ENCODE data around the gene ATMIN.

The ATMIN gene

DNA sequence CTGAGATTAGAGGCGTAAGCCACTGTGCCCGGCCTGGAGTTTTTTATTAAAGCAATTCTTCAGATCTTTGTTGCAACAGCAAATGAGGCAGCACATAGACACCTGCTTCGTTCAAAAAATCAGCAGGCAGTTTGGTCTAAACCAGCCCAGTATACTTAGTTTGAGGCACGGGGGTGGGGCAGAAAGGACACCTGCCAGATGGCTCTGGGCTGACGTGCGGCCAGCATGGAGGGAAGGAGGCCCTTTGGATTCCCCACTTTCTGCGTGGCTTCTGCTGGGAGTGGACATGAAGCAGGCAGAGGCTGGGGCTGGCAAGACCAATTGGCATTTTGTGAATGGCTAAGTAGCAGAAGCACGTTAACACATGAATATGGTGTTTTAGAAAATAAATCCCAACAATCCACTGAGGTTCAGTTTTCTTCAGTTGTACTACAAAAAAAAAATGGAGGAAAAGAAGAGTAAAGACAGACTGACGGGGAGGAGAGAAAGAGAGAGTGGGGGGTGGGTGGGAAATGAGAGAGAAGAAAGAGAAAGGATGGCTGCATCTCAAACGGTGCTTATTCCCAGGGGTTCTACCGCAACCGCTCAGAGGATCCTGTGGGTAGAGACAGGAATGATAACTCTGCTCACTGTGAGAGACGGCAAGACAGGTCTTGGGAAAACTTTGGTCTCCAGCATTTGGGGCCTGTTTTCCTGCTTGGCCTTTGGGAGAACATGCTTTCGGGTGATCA is 25.1 kb downstream of the ATMIN start:
- in situ Hi-C loops (cut with HindIII; ENCODE audit: low pct_ligation_motif_present, low pct_unique_long_range_greater_than_20kb, low sequenced_read_pairs): no loop called here
- DNase-seq: no peak

DNA sequence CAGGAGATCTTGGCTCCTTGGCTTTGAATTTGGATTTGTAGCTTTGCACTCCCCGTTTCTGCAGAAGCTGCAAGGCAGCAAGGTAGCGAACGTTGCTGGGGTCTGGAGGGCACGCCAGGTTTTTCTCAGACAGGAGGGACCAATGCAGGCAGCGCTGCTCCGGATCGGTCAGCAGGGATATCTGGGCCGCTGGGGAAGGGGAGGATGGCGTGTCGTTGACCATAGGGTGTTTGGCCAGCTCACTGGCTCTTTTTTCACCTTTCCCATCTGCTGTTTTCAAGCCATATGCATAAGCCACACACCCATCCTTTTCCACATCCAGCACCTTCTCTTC is 25.6 kb downstream of the ATMIN start:
- no peak for DNase-seq
- in situ Hi-C loops (cut with HindIII; ENCODE audit: low pct_ligation_motif_present, low pct_unique_long_range_greater_than_20kb, low sequenced_read_pairs): no loop called here

DNA sequence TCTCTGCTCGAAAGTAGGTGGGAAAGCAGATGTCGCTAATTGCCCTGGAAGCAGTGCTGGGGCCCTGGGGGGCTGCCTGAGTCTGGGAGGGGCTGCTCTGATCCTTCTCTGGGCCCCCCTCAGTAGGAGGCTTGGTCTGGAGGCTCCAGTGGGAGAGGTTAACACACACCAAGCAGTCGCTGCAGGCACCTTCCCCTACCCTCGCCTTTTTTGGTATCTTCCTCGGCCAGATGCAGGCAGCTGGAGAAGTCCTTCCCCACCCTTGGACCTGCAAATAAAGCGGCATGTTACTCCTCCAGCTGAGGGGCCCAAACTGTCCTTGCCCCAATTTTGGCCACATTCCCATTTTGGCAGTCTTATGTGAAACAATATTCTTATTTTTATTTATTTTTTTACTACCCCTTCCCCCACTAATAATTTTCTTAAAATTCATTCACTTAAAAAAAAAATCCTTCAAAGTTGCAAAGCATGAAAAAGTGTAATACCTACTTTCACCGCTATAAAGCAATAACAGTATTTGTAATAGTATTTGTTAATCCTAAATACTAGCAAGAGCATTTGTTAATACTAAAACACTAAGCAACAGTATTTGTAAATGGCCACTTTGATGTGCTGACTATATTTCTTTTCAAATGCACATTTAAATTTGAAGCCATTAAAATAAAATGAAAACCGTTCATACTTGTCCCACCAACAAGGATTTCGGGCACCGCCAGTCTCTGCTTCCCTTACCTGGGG is 26.4 kb downstream of the ATMIN start:
- DNase-seq: no peak
- in situ Hi-C loops (cut with HindIII; ENCODE audit: low pct_ligation_motif_present, low pct_unique_long_range_greater_than_20kb, low sequenced_read_pairs): no loop called here

DNA sequence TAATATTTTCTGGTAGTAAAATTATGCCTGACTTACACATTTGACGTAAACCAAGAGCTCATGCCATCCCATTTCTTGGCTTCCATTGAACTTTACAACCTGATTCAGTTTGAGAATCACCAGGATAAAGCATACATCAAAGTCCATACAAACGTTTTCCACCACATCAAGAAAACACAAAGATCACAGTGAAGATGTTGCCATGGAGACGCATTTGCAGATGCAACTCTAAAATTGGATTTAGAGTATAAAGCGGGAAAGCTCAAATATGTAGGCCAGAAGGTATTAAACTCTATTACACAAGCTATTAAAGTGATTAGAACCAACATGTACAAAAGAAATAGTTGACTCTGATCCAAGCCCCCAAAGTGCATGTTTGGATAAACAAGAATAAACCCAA is 31.0 kb downstream of the ATMIN start:
- no peak for DNase-seq
- in situ Hi-C loops (cut with HindIII; ENCODE audit: low pct_ligation_motif_present, low pct_unique_long_range_greater_than_20kb, low sequenced_read_pairs): no loop called here

DNA sequence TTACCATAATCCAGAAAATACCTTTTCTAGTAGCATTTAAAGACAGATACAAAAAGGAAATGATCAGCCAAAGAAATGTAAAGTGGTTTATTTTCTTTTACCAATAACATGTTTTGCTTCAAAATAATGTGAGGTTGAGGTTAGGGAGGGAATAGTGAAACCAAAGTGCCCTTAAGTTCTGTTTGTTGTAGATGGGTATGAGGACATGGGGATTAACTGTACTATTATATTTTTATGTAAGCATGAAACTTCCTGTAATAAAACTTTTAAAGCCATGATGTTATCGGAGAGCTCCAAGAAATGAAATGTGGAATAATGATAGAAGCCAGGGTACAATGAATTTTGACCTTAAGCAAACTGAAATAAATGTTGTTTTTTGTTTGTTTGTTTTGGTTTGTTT is 31.5 kb downstream of the ATMIN start:
- in situ Hi-C loops (cut with HindIII; ENCODE audit: low pct_ligation_motif_present, low pct_unique_long_range_greater_than_20kb, low sequenced_read_pairs): no loop called here
- no peak for DNase-seq

DNA sequence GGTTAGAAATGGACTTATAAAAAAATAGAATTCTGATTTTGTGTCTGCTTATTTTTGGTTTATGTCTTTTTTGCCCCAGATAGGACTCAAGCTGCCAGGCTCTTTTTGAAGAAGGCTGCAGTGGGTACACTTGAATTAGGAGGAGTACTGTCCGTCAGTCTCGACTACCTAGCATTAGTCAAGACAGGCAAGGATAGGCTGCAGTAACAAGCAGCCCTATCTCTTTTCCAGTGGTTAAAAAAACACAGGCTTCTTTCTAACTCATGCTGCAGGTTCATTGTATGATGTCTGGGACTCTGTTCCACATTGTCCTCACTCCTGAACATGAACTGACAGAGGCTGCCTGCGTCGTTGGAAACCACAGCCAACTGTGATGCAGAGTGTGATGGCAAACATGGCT is 33.4 kb downstream of the ATMIN start:
- DNase-seq: no peak
- in situ Hi-C loops (cut with HindIII; ENCODE audit: low pct_ligation_motif_present, low pct_unique_long_range_greater_than_20kb, low sequenced_read_pairs): no loop called here

DNA sequence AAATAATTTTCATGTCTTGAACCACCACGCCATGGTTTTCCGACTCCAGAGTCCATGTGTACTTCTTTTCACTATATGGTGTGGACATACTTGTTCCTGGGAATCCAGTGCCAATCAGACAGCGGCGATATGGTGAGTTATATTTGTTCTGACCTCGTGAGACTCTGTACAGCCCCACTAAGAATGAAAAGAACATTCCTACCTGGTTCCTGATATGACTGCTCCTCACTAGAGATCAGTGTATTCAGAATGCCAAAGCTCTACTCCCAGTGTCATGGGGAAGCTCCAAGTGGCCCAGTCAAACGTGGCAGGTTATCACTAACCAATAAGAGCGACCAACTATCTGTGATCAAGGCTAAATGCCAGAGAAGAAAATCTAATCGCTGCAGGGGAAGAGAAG is 35.3 kb downstream of the ATMIN start:
- no peak for DNase-seq
- in situ Hi-C loops (cut with HindIII; ENCODE audit: low pct_ligation_motif_present, low pct_unique_long_range_greater_than_20kb, low sequenced_read_pairs): no loop called here

DNA sequence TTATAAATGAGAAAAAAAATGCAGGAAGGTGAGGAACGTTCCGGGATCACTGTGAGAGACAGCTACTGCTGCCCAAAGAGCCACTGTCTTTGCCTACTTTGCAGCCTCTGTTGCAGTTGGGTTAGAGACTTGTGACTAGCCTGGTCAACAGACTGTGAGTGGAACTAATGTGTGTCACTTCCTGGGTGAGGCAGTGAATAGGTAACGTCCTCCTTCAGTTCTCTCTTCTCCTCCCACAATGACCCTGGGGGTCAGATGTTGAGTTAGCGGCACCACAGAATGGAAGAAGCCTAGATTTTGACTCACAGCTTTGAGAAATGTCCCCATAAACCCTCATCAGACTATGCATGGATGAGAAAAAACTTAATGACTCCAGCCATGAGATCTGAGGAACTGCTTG is 36.2 kb downstream of the ATMIN start:
- in situ Hi-C loops (cut with HindIII; ENCODE audit: low pct_ligation_motif_present, low pct_unique_long_range_greater_than_20kb, low sequenced_read_pairs): no loop called here
- peak; percentile 29 for DNase-seq

DNA sequence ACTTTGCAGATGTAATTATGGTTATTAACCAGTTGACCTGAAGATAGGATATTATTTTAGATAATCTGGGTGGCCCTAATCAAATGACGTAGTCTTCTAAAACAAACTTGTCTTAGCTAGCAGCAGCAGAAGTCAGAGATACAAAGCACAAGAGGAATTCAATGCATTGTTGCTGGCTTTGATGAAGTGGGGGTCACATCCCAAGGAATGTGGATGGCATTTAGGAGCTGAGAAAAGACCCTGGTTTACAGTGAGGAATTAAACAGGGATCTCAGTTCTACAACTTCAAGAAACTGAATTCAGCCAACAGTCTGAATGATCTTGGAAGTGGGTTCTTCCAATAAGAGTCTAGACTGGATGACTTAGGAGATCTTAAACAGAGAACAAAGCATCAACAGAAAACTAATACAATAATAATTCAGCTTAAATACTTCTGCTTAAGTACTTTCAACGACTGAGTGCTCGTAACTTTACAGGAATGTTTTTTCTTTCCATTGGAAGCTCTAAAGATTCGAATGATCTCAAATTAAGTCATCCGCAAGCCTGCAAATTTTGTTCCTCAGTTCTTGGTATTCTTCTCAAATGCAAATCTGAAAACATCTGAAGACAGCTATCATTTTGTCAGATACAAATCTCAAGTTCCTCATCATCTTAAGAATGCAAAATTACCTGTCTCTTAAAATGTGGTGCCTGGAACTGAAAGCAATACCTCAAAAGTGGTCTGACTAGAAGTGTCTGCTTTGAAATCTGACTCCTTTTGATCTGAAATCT is 38.1 kb downstream of the ATMIN start:
- no peak for DNase-seq
- in situ Hi-C loops (cut with HindIII; ENCODE audit: low pct_ligation_motif_present, low pct_unique_long_range_greater_than_20kb, low sequenced_read_pairs): no loop called here

DNA sequence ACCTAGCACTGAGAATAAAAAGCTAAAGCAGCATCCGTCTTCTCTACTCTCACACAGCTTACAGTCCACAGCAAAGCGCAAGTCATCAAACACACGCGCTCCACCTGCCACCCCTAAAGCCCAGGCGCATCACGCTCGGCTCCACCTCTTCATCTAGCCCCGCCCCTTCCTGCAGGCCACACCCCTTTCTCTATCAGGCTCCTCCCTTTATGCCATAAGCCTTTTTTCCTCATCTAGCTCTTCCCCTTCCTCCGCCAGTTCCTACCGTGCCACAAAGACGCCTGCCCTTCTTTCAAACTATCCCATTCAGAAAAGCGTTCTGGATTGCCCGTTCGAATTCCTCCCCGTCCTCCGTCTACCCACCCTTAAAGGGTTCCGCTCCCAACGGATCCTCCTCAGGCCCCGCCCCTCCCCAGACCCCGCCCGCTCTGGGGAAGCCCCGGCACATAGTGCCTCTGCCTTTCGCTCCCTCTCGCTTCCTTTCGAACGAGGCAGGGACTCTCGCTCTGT is 41.0 kb downstream of the ATMIN start:
- in situ Hi-C loops (cut with HindIII; ENCODE audit: low pct_ligation_motif_present, low pct_unique_long_range_greater_than_20kb, low sequenced_read_pairs): no loop called here

DNA sequence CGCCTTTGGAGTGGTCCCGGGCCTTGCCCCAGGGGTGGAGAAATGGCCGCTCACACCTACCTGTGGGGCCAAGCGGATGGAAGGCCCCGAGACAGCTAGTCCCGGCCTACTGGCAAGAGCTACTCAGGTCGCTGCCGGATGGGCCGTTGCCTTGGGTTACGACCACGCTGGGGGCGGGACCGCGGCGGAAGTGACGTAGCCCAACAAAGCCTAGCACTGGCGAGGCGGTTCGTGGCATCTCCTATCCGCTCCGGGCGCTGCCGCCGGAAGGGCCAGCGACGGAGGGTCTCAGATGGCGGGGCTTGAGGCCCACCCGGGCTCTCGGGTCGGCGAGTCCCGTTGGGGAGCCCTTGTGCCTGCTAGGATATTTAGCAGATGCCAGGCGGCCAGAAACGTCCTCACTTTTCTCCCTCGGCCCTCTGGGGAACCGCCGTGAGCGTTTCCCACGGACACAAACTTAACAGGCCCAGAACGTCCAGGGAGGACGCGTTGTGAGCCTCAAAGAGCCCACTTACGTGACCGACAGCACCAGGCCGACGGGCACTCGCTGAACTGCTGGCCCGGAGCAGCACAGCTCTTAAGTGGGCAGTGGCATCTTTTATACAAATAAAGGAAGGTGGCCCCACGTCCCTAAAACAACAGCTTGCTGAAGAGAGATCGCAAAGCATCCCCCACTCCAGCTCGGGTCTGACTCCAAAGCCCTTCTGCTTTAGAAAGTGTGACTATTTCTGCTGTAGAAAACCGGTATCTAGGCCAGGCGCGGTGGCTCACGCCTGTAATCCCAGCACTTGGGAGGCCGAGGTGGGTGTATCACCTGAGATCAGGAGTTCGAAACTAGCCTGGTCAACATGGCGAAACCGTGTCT is 41.7 kb downstream of the ATMIN start, which contains the start of gene C16orf46:
Gene C16orf46, minus strand, starts transcription at position 163 of the 865 bp plus-strand sequence. CDS start 13,283 bp downstream, outside the sequence.
- peak; percentile 98 for DNase-seq
- in situ Hi-C loops (cut with HindIII; ENCODE audit: low pct_ligation_motif_present, low pct_unique_long_range_greater_than_20kb, low sequenced_read_pairs): no loop called here

More for the DNA sequence above, 41.0 kb downstream of the ATMIN start:
- peak; percentile 86 for DNase-seq

DNA sequence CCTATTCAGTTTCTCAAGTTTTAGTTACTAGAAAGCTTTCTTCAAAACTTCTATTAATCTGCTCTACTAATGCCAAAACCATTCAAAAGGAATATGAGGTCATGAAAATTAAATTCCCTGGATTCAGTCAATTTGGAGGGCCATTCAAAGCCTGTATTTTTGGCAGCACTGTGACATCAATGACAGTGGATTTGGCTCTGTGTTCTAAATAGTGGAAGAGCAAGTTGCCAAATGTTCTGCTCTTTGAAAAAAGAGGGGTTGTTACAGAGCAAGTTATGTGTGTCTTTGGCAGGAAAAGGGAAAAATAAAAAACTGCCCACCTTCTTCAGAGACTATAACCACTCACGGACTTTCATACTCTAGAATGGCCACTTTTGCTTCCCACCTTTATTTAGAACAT is 44.6 kb downstream of the ATMIN start:
- no peak for DNase-seq
- in situ Hi-C loops (cut with HindIII; ENCODE audit: low pct_ligation_motif_present, low pct_unique_long_range_greater_than_20kb, low sequenced_read_pairs): no loop called here

DNA sequence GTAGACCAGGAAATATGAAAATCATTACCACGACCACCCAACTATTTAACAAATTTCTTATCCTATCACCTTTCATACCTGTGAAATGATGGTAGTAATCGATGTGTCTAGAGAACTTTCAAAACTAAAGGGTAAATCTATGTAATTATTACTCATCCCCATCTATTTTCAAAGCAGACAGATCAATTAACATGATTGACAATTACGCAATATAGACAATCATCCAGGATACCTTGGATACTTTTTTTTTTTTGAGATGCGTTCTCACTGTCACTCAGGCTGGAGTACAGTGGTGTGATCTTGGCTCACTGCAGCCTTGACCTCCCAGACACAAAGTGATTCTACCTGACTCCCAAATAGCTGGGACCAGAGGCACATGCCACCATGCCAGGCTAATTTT is 45.4 kb downstream of the ATMIN start:
- in situ Hi-C loops (cut with HindIII; ENCODE audit: low pct_ligation_motif_present, low pct_unique_long_range_greater_than_20kb, low sequenced_read_pairs): no loop called here
- no peak for DNase-seq

DNA sequence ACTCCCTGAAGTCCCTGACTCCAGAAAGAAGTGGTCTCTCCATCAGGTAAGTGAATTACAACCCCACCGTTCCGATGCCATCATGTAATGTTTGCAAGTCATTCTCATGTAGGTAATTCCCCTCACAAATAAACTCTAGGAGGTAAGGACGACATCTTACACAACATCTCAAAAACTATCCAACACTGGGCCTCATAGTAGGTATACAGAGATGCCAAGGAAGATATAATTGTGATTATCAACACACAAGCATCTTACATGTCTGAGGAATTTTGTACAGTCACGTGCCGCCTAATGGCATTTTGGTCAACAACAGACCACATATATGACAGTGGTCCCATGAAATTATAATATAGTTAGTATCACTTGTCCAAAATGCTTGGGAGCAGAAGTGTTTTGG is 53.2 kb downstream of the ATMIN start:
- in situ Hi-C loops (cut with HindIII; ENCODE audit: low pct_ligation_motif_present, low pct_unique_long_range_greater_than_20kb, low sequenced_read_pairs): no loop called here

DNA sequence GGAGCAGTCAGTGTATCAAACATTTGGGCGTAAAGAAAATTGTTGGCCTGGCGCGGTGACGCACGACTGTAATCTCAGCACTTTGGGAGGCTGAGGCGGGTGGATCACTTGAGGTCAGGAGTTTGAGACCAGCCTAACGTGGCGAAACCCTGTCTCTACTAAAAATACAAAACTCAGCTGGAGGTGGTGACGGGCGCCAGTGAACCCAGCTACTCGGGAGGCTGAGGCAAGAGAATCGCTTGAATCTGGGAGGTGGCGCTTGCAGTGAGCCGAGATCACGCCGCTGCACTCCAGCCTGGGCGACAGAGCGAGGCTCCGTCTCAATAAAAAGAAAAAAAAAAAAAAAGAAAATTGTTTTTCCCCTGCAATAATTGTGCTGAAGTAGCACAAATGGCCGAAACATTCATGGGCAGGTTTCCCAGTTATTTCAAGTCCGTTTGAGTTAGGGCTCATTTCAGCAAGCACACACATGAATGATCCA is 59.2 kb downstream of the ATMIN start:
- peak; percentile 20 for DNase-seq
- in situ Hi-C loops (cut with HindIII; ENCODE audit: low pct_ligation_motif_present, low pct_unique_long_range_greater_than_20kb, low sequenced_read_pairs): no loop called here

More for the DNA sequence above, 53.2 kb downstream of the ATMIN start:
- DNase-seq: no peak

DNA sequence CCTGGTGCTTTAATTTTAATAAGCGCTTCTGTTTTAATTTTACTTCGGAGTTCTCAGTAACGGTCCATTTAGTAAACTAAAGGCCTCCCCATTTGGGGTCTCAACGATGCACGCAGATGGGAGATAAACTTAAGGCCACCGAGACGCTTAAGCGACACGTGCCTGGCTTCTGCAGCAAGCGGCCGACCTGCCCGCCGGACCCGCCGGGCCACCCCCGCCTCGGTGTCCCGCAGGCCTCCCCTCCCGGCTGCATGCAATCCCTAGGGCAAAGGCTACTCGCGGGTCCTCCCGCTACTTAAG is 60.0 kb downstream of the ATMIN start:
- in situ Hi-C loops (cut with HindIII; ENCODE audit: low pct_ligation_motif_present, low pct_unique_long_range_greater_than_20kb, low sequenced_read_pairs): no loop called here
- no peak for DNase-seq

DNA sequence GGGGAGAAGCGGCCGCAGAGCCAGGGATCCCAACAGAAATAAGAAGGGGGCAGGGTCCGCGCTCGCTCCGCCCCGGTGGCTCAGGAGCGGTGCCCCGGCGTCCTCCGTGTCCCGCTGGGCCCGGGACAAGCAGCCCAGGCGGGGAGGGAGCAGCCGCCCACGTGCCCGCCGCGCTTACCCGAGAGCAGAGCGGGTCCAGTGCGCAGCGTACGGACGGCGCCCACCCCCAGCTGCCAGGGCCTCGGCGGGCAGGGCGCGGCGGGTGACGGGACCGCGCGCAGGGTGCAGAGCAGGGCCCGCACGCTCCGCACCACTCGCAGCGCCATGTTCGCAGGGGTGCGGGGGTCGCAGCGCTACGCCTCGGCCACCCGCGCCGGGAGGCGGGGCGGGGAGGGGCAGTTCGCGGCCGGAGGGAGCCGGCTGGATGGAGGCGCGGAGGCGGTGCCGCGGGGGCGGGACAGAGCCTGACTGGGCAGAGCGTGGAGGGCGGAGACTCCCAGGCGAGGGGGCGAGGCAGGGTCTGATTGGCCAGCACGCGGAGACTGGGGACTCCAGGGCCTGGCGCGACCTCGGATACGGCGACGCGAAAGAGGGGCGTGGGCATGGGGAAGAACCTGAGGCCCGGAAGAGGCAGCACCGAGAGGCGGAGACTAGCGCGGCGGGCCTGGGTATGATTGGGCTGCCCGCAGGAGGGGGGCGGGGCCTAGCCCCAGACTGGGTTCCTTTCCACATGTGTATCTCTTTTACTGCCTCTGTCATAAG is 60.5 kb downstream of the ATMIN start, which contains the start of gene GCSH:
Gene GCSH, minus strand, starts transcription at position 443 of the 762 bp plus-strand sequence. Its CDS starts 117 bp downstream, at position 326.
- in situ Hi-C loops (cut with HindIII; ENCODE audit: low pct_ligation_motif_present, low pct_unique_long_range_greater_than_20kb, low sequenced_read_pairs): no loop called here
- DNase-seq: peak; percentile 99
